Measurements from ENCODE around the gene CHAT.

DNA sequence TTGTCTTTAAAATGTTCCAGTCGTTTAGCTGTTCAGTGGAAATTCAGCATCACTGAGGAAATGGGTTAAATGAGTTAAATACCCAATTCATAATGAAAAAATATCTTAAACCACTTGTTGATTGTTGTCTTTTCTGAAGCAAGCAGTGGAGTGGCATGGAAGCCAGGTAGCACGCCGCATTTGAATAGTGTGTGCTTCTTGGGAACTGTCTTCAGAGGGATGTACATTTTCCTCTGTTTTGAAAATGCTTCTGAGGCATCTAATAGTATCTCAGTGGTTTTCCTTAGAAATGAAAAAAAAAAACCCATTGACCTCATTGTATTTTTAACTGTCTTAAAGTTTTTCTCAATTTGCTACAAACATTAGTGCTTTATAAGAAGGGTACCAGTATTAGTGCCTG is 93.7 kb downstream of the CHAT start:
- TF ChIP-seq, protein P1, sequence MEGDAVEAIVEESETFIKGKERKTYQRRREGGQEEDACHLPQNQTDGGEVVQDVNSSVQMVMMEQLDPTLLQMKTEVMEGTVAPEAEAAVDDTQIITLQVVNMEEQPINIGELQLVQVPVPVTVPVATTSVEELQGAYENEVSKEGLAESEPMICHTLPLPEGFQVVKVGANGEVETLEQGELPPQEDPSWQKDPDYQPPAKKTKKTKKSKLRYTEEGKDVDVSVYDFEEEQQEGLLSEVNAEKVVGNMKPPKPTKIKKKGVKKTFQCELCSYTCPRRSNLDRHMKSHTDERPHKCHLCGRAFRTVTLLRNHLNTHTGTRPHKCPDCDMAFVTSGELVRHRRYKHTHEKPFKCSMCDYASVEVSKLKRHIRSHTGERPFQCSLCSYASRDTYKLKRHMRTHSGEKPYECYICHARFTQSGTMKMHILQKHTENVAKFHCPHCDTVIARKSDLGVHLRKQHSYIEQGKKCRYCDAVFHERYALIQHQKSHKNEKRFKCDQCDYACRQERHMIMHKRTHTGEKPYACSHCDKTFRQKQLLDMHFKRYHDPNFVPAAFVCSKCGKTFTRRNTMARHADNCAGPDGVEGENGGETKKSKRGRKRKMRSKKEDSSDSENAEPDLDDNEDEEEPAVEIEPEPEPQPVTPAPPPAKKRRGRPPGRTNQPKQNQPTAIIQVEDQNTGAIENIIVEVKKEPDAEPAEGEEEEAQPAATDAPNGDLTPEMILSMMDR (IDR thresholded peaks at IDR 0.05), result no peak
- TF ChIP-seq POLR2A (IDR thresholded peaks at IDR 0.05), result no peak

Measured in adrenal gland (tissue), 5 donors.